ENCODE data around the gene ASAP2.

The ASAP2 gene

DNA sequence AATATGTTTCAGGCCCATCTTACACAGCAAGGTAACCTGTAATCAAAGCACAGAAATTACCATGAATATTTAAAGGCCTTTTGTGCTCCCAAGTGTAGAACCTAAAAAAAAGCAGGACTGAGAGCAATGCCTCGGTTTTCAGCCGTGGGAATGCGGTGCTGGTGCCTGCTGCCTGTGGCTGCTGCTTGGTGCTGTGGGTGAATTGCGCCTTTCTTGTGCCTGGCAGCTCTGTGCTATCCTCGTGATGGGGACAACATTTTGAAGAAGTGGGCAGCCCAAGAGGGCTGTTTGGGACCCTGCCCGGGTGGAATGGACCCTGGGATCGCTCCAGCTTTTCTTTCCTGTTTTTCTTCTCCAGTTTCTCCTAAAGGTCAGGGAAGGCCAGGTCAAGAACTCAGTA, 91.2 kb downstream of the ASAP2 start:
- DNase-seq (ENCODE audit: low read depth), result no peak

DNA sequence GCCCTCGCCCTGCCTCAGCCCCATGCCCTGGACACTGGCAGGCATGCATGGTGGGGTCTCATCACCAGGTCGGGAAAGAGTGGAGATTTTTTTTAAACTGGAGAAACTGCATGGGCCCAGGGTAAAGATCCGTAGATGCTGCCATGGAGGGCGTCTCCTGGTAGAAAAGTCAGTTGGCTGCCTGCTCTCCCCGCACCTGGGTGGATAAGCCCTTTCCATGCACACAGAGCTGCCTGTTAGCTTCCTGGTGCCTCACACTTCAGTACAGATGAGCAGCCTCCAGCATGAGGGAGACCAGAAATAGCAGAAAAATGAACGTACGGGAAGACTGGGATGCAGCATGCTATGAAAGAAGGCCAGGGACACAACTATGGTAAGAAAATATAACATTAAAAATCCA, 92.0 kb downstream of the ASAP2 start:
- no peak for DNase-seq (ENCODE audit: low read depth)

DNA sequence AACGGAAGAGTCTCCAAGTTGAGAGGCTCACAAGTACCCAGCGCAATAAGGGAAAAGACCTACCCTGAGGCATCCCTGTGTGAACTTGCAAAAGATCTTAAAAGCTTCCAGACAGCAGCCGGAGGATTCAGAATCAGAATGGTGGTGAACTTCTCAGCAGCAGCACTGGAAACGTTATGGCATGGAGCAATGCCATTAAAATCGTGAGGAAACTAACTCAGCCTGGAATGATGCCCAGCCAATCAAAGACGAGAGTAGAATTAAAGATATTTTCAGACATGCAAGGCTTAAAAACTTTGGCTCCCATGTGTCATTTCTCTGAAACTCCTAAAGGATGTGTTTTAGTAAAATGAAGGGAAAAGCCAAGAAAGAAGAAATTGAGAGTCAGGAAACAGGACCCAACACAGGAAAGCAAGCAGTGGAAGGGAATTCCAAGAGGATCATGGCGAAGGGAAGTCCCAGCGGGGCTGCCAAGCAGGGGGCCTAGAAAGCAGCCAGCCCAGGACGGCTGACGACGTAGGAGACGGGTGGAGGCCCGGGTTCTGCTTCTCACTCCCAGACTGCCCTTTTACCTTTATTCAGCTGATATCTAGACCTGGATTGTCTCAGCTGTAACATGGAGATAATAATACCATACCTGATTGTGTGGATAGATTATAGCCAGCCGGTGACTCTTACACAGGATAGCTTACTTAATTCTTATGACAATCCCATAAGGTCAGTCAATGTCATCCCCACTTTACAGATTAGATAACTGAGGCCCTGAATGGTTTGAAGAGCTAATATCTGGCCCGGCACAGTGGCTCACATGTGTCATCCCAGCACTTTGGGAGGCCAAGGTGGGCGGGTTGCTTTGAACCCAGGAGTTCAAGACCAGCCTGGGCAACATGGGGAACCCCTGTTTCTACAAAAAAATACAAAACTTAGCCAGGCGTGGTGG, 92.8 kb downstream of the ASAP2 start:
- no peak for DNase-seq (ENCODE audit: low read depth)

DNA sequence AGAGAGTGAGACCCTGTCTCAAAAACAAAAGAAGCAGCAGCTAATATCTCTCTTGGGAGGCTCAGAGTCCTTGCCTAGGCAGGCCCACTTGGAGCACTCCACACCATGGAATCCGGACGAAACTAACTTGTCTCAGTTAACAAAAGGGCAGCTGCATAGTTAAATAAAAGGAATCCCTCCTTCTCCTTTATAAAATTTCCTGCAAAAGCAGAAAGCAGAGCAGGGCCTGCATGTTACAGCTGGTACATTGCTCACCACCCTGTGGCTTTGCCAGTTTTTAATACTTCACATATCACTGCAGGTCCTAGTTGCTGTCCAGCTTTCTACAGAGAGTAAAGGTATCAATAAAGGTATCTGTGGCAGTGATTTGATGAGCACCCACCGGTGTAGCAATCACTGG, 93.6 kb downstream of the ASAP2 start:
- no peak for DNase-seq (ENCODE audit: low read depth)

DNA sequence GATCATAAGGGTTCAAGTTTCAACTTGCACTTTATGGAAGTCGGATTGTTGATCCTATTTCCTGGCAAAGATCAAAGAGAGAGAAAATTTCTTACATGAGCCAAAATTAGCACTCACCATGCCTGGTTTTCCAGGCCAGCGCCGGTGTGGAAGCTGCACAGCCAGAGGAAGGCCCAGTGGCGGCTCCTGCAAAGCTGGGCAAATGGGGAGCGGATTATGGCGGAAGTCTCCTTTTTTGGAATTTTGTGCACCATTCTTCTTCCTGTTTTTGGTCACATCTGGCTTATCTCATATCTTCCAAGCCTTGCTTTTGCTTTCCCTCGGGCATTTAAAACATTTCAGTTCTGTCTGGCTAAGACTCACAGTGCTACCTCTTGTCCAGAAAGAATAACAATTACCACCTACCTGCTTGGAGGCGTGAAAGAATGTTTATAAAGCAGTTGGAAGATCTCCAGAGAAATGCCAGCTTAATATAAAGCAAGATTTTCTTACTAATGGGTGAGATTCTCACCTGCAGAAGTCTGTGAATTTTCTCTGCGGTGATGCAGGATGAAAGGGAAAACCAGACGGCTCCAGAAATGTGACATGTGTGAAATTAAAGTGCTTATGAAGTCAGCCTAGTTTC, 94.3 kb downstream of the ASAP2 start:
- DNase-seq (ENCODE audit: low read depth), result no peak

DNA sequence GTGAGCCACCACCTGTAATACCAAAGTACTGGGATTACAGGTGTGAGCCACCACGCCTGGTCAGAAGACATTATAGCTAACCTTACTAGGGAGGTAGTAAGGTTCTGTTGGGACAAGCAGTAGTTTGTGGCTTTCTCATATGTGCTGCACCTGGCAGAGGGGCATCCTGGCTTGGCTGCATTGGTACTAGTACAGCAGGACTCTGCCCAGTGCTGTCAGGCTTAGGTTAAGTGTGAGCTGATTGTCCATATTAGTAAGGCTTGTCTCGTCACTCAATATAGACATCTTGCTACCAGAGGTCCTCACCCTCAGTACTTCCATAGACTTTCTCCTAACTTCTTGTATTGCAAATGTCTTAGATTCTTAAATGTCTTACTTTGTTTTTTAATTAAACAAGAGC, 96.1 kb downstream of the ASAP2 start:
- no peak for DNase-seq (ENCODE audit: low read depth)

DNA sequence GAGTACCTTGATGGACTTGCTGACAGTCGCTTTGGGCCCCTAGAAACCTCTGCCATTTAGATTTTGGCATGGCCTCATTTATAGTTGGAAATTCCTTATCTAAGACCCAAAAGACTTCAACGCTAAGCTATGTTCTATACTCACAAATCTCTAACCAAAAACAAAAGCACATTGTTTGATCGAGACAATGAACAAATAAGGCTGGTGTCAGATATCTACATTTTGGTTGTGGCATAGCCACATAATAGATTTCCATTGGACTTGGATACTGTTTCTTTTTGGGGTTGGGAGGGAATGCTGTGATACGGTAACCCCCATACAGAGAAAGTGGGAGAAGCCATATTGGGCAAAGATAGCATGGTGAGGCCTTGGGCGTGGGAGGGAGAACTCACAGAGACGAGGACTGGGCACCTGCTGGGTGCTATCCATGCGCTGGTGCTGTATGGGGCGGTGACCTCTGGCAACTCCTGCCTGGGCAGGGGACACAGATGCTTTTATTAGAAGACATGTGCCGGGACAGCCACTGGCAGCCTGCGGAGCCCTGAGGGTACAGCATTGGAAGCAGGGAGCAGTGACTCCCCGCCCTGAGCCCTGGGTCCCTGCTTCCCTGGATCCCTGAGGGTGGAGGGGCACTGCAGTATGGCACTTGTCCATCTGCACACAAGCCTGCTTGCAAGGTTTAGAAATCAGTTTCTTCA, 97.1 kb downstream of the ASAP2 start:
- no peak for DNase-seq (ENCODE audit: low read depth)

DNA sequence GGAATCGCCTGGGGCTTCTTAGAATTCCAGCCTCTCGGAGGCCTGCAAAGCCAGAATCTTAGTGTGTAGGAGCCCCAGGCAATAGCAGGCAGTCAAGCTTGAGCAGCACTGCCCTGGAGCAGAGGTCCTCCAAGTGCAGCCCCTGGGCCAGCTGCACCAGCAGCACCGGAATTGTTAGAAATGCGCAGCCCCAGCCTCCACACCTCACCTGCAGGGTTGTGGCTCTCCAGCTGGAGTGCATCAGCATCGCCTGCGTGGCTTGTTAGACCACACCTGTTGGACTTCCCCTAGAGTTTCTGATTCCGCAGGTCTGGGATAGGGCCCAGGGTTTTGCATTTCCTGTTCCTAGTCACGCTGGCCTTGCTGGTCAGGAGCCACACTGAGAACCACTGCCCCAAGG, 100.3 kb downstream of the ASAP2 start:
- no peak for DNase-seq (ENCODE audit: low read depth)

DNA sequence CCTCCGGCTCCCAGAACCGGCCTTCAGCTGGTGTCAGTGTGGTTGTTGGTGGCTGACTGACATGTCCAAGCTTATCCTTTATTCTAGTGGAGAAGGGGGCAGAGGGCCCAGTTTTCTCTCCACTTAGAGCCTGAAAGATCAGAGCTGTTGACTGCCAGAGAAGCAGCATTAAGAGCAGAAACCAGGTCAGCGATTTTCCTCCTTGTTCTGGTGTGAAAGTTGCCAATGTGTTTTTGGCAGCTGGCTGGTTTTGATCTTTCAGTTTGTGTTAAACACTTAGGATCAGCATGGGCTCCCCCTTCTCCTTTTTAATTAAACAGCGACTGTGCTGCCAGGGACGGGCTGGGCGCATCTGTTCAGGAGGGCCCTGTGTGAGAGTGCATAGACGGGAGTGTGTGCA, 100.9 kb downstream of the ASAP2 start:
- no peak for DNase-seq (ENCODE audit: low read depth)

DNA sequence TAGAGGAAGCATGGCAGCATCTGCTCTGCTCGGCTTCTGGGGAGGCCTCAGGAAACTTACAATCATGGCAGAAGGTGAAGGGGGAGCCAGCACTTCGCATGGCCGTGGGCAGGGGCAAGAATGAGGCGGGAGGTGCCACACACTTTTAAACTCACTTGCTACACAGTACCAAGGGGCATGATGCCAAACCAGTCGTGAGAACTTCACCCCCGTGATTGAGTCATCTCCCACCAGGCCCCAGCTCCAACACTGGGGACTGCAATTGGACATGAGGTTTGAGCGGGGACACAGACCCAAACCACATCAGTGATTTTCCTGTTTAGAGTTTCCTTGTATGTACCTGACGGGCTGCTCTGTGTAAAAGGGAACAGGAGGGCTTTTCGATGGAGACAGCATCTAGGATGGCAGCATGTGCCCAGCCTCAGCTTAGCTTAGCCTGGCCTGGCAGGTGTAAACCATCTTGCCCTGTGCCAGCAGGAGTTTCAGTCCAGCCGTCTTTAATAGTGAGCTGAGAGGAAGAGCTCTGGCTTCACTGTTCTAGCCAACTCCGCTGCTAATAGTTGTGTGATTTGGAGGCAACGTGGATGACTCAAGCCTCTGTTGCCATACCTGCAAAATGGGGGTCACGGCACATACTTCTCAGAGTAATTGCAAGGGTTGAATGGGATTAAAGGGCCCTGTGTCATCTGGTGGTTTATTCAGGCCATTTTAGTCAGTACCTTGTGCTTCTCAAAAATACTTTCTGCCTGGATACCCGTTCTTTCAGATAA, 101.8 kb downstream of the ASAP2 start:
- no peak for DNase-seq (ENCODE audit: low read depth)

DNA sequence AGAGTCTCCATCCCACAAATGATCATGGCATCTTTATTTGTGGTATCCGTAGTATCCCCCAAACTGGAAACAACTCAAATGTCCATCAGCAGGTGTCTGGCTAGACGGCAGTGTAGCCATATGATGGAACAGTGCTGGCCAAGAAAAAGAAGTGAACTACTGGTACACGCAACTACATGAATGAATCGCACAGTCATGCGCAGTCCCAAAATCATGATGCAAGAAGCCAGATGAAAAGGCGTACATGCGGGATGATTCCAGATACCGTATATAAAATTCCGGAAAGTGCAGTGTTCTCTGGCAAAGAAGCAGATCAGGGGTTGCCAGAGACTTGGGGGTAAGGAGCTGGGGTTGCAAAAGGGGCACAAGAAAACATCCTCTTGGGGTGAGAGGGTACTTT, 102.5 kb downstream of the ASAP2 start:
- no peak for DNase-seq (ENCODE audit: low read depth)

DNA sequence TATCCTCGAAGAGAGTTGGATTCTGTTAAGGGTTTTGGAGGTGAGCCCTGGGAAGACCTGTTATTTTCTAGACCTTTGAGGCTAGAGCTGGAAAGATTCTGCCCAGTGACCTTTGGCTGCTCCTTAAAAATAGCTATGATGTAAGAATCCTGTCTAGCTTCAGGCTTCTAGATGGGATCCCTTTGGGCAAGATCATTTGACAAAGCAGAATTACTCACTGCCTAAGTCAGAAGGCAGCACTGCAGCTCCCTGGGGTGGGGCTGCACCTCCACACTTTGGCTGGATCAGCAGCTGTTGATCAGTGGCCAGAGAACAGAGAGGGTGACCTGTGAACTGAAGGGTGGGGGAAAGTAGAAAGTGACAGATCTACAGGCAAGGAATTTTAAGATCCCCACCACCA, 103.8 kb downstream of the ASAP2 start:
- DNase-seq (ENCODE audit: low read depth), result no peak

DNA sequence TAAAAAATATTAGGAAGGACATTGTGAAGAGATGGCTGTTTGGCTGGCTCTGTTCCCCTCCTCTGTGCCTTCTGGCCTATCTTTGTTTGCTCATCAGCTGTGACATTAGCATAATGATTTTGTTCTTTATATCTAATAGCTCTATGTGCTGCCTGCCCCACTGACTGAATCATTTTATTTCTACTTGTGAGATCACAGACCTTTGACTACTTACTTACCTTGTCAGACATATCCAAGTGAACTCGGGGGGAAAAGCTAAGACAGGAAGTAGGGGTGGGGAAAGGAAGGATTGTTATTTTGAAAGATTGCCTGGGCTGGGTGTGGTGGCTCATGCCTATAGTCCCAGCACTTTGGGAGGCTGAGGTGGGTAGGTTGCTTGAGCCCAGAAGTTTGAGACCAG, 104.2 kb downstream of the ASAP2 start:
- no peak for DNase-seq (ENCODE audit: low read depth)

DNA sequence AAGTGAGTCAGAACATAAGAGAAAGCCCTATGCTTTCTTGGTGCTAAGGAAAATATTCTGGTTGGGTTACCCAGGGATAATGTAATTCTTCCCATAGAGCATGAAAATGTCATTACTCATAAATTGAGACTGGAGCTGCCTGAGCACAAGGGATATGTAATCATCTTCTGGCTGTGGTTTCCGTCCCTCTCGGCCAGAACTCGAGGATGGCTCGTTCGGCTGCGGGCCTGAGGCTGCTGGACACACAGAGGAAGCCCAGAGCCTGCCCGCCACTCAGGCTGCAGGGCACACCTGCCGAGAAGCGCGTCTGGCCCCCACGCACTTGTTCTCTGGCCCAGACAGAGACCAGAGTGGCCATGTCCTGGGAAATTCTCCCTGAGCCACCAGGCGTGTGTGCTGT, 104.9 kb downstream of the ASAP2 start:
- DNase-seq (ENCODE audit: low read depth), result no peak

DNA sequence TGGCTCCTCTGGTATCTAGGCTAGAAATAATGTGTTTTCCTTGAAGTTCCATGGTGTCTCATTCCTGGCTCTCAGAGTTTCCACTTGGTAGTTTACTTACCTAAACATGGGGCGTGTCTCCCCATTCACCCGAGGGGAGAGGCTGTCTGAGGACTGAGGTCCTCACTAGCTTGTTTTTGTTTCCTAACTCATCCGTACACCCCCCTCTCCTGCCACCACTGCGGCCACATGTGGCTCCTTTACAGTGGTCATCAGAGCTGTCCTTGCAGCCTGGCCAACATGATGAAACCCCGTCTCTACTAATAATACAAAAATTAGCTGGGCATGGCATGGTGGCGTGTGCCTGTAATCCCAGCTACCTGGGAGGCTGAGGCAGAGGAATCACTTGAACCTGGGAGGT, 106.0 kb downstream of the ASAP2 start:
- DNase-seq (ENCODE audit: low read depth), result no peak

DNA sequence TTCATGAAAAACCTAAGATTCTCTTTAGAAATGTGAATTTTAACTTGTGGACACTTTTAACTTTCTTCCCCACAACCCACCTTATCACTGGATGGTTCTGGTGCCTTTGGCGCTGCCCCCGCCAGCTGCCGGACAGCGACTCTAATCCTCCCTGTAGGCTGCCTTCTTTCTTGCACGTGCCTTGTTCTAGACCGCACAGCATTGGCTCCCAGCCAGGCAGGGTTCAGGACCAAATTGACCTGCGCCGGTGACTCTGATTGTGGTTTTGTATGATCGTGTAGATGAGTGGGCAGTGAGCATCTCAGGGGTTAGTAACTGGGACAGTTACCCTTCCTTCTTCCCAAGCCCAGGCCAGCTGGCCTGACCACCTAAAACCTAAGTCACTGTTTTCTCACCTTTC, 106.8 kb downstream of the ASAP2 start:
- DNase-seq (ENCODE audit: low read depth), result no peak

DNA sequence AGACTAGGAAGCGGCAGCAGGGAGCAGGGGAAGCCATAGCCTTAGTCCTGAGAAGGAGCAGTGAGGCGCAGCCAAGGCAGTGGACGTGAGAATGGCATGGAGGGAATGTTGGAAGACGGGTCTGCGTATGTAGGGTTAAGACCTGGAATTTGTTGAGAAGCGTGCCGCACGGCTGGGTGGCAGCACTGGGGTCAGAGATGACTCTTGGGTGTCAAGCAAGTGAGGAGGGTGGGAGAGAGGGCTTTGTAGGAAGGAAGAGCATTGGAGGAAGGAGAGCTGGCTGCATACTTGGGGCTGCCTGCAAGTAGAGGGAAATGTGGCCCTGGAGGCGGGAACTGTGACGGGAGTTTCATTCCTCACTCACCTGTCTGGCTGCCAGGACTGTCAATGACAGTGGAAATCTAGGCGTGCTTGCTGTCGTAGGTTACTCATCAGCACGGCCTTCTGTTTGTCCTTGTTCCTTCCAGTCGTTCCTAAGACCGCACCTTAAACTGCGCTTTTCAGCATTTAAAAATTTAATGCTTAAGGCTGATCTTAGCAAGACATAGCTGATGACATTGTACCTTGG, 108.8 kb downstream of the ASAP2 start:
- DNase-seq (ENCODE audit: low read depth), result no peak

DNA sequence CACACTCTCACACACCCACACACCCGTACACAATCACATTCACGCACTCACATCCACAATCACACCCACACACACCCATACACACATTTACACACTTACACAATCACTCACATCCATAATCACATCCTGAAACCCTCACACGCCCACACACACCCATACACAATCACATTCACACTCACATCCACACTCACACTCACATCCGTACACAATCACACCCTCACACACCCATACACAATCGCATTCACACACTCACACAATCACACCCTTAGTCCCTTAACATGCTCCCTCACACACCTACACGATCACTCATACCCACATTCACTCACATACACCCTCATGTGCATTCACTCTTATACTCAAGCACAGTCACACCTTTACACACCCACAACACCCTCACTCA, 110.9 kb downstream of the ASAP2 start:
- no peak for DNase-seq (ENCODE audit: low read depth)

DNA sequence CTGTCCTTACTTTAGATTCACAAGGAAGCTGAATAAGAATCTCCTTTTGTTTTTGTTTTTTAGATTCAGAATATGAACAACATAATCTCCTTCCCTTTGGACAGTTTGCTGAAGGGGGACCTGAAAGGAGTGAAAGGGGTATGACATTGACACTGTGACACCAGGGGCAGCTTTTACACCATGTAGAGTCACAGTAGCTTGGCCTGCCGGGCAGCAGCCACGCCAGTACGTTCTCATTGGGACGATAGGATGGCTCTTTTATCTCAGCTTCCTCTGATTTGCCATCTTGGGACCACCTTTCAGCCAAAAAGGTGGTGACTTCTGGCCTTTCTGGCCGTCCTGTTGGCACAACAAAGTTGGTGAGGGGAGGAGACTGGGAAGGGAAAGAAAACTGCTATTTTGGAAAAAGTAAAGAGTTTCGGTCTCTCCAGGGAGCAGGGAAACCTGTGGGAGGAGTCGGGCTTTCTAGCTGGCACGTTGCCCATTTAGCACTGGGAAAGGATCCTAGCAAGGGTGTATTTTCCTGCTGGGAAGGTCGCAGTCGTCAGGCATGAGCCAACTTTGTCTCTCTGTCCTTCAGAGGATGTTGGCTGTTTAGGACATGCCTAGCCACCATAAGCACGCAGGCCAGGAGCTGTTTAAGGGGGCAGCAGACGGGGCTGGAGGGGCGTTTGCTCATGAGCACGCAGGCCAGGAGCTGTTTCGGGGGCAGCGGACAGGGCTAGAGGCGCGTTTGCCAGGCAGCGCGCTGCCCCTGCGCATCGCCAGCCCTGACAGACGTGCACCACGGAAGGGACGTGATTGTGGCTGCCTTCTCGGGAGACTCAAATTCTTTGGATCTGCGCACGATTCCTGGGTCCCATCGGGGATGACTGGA, 112.1 kb downstream of the ASAP2 start:
- DNase-seq (ENCODE audit: low read depth), result no peak

DNA sequence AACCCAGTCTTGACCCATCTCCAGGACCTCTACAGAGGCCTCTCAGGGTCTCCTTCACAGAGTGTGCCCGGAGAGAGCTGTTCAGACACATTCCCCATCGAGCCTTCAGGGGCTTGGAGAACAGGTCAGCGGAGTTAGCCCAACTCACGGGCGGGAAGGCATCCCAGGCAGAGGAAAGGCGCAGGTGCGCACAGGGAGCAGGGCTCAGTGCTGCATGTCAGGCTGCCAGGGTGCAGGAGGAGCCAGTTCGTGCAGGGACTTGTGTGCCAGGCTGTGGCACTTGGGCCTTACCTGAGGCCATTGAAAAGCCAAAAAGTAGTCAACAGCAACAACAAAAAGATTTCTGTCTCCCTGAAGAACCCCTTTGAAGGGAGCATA, 112.7 kb downstream of the ASAP2 start:
- DNase-seq (ENCODE audit: low read depth), result no peak

DNA sequence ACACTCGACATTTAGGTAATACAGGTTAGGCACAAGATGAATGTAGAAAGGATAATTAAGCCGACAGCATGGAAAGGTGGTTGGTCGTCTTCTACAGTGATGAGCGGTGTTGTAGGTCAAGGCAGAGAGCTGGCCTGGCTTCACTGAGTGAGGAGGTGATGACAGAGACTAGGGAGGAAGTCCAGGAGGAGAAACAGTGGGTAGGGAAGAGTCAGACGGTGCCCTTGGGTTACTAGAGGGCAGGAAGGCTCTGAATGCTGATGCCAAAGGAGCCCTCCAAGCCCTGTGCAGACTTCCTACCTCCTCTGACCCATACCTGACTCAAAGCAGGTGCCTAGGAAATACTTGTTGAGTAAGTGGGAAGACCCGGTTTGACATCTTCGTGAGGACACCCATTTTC, 116.0 kb downstream of the ASAP2 start:
- DNase-seq (ENCODE audit: low read depth), result no peak
